GM18517 (cell line): Measurements from ENCODE around the gene POLR3C.
A peak's percentile ranks its signal among the peaks of the same experiment; 100 is the strongest.
"Not testable (repeated sequence)": the region's sequence is repeated elsewhere in the genome, so short reads cannot be mapped to it uniquely, and the experiment has no call there.

Source experiments
- ATAC-seq: cut with Tn5 transposase; IDR thresholded peaks from one replicate; pipeline ENCODE4 v1.9.1; 2021; ENCODE audit warnings: mild to moderate bottlenecking, moderate library complexity; ENCODE audit not compliant: unreplicated experiment

POLR3C gene

GRCh38 chr1:145823565-145824498 is at the start of gene POLR3C, which contains the start of gene RNF115:
POLR3C (plus strand) TSS chr1:145824200; CDS start chr1:145825777, 1,577 bp downstream.
RNF115 (minus strand) TSS chr1:145824095; CDS start chr1:145823873, 222 bp downstream.
- peak; percentile 73 for ATAC-seq

- ATAC-seq = no peak
Observed at GRCh38 chr1:145777357-145778145, 46.4 kb upstream of the POLR3C start.

GRCh38 chr1:145778146-145778540 is 45.9 kb upstream of the POLR3C start:
- no peak for ATAC-seq

GRCh38 chr1:145782272-145783099 is 41.5 kb upstream of the POLR3C start:
- ATAC-seq = no peak

GRCh38 chr1:145784409-145784808 is 39.6 kb upstream of the POLR3C start:
- no peak for ATAC-seq

- ATAC-seq = peak; percentile 61
Observed at GRCh38 chr1:145785547-145785946, 38.5 kb upstream of the POLR3C start.

- ATAC-seq = no peak
Observed at GRCh38 chr1:145786271-145786670, 37.7 kb upstream of the POLR3C start.

- ATAC-seq = no peak
Observed at GRCh38 chr1:145788580-145788979, 35.4 kb upstream of the POLR3C start.

- not testable (repeated sequence) for ATAC-seq
Observed at GRCh38 chr1:145791860-145792259, 32.1 kb upstream of the POLR3C start.

GRCh38 chr1:145792484-145792883 is 31.5 kb upstream of the POLR3C start:
- ATAC-seq = no peak

- no peak for ATAC-seq
Observed at GRCh38 chr1:145795257-145795881, 28.6 kb upstream of the POLR3C start.

GRCh38 chr1:145796753-145797152 is 27.2 kb upstream of the POLR3C start:
- no peak for ATAC-seq

- no peak for ATAC-seq
Observed at GRCh38 chr1:145799806-145800205, 24.2 kb upstream of the POLR3C start.

GRCh38 chr1:145804235-145805045 is 19.6 kb upstream of the POLR3C start:
- ATAC-seq = no peak

- ATAC-seq = no peak
Observed at GRCh38 chr1:145805057-145805456, 18.9 kb upstream of the POLR3C start.

- ATAC-seq = no peak
Observed at GRCh38 chr1:145806408-145806807, 17.6 kb upstream of the POLR3C start.

GRCh38 chr1:145806844-145807243 is 17.2 kb upstream of the POLR3C start:
- no peak for ATAC-seq

- not testable (repeated sequence) for ATAC-seq
Observed at GRCh38 chr1:145812977-145813810, 10.8 kb upstream of the POLR3C start.

- not testable (repeated sequence) for ATAC-seq
Observed at GRCh38 chr1:145818095-145818494, 5.9 kb upstream of the POLR3C start.
